Dedifferentiated amniotic fluid mesenchymal stem cell (primary cell): ENCODE data around the gene CRCP.
"Not testable (repeated sequence)": the region's sequence is repeated elsewhere in the genome, so short reads cannot be mapped to it uniquely, and the experiment has no call there.

Source experiments
- DNase-seq: peaks from one replicate; pipeline ENCODE4 v3.0.0-alpha.2; 2016; ENCODE audit errors: extremely low spot score

Gene CRCP

DNA sequence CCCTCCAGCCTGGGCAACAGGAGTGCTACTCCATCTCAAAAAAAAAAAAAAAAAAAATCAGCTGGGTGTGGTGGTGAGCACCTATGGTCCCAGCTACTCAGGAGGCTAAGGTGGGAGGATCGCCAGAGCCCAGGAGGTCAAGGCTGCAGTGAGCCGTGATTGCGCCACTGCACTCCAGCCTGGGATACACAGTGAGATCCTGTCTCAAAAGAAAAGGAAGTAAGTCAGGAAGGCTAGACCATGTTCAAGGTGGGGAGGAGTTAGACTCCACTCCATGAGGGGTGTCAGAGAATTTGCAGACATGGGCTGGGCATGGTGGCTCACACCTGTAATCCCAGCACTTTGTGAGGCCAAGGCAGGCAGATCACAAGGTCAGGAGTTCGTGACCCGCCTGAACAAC lies 6.2 kb upstream of the CRCP start:
- not testable (repeated sequence) for DNase-seq

DNA sequence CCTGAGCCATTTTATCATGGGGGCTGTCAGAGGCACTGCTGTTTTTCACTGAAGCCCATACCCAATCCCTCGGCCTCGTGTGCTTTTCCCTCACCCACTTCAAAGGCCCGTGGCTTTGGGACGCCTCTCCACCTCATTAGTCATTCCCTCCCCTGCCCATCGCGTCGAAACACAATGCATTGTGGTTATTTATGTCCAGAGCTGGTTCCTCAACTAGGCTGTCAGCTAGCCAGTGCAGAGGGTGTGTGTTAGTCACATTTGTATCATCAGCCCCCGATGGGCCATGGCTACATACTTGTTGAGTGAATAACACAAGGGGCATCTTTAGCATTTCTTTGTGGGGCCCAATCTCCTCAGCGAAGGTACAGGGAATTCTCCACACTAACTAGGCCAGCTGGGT lies 3.8 kb upstream of the CRCP start:
- peak; percentile 59 for DNase-seq

DNA sequence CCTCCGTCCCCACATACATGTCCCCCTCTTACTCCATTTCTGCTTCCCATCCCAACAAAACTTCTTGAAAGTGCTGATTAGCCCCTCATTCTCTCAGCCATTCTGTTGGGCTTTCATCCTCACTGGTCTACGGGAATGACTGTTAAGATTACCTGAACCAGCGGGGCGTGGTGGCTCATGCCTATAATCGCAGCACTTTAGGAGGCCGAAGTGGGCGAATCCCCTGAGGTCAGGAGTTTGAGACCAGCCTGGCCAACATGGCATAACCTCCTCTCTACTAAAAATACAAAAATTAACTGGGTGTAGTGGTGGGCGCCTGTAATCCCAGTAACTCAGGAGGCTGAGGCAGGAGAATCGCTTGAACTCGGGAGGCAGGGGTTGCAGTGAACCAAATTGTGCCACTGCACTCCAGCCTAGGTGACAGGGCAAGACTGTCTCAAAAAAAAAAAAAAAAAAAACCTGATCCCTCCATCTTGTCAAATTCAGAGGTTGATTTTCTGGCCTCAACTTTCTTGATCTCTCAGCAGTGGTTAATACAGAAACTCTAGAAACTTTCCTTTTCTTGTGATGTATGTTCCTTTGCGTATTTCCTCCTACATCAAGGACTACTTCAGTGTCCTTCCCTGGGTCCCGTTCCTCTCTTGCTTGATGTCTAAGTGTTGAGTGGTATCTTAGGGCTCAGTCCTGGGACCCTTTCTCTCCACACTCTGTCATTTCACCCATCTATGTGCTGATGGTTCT lies 2.2 kb downstream of the CRCP start:
- not testable (repeated sequence) for DNase-seq

- DNase-seq: no peak
Observed at GRCh38 chr7:66118603-66119002, 4.0 kb downstream of the CRCP start.

DNA sequence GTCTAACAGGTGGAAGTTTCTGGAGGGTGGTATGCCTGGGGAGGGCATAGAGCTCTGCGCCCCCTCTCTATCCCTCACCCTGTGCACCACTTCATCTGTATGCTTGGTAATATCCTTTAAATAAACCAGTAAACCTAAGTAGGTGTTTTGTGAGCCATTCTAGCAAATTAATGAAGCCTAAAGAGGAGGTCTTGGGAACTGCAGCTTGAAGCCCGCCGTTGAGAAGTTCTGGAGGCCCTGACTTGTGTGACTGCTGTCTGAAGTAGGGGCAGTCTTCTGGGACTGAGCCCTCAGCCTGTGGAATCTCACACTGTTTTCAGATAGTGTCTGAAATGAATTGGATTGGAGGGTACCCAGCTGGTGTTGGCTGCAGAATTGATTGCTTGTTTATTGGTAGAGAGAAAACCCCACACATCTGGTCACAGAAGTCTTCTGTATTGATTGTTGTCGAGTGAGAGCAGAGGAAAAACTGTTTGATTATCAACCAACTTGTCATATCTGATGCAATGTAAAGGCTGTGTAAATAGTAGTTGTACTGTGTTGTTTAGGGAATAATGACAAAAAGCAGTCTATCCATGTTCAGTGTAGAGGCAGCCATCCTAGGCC lies 4.7 kb downstream of the CRCP start:
- DNase-seq: no peak

DNA sequence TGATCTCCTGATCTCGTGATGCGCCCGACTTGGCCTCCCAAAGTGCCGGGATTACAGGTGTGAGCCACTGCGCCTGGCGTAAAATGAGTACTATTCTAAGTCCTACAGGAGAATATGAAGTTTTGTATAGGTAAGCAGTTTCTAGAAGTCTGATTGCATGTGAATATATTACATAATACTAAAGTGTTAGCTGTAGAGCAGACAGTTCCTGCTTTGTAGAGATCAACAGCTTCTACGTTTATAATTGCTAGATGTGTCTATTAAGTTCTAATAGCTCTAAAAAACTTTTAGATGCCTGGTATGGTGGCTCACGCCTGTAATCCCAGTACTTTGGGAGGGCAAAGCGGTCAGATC lies 8.5 kb downstream of the CRCP start:
- no peak for DNase-seq

GRCh38 chr7:66124569-66124861 lies 9.9 kb downstream of the CRCP start:
- not testable (repeated sequence) for DNase-seq

GRCh38 chr7:66125052-66125694 lies 10.5 kb downstream of the CRCP start:
- DNase-seq: no peak

GRCh38 chr7:66125781-66126352 lies 11.2 kb downstream of the CRCP start:
- not testable (repeated sequence) for DNase-seq

DNA sequence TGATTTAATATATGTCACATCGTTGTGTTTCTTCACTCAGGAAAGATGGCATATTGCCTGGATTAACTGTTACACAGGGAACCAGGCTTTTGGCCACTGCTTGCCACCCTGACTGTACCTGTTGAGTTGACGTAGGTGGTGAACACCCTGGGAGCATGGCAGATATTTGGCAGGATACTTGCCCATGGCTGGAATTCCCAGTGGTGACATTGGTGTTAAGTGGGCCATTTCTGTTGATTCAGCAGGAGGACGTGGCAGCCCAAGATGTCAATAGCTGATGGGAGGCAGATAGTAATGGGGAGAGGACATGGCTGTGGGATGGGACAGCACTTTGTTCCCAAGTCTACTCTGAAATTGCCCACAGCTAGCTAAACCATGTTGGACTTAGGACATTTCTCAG lies 12.5 kb downstream of the CRCP start:
- not testable (repeated sequence) for DNase-seq

GRCh38 chr7:66138994-66139752 lies 24.5 kb downstream of the CRCP start:
- no peak for DNase-seq

- DNase-seq: peak; percentile 61
Observed at GRCh38 chr7:66140924-66141323, 26.3 kb downstream of the CRCP start.

DNA sequence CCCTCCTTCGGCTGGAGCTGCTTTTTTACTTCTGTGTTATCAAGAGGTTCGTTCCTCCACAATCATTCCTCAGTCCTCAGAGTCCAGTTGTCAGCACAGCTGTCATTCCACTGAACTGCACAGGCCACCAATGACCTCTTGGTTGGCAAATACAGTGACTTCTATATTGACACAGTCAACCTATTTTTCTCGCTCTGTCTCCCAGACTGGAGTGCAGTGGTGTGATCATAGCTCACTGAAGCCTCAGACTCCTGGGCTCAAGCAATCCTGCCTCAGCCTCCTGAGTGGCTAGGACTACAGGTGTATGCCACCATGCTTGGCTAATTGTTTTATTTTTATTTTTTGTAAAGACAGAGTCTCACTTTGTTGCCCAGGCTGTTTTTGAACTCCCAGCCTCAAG lies 27.7 kb downstream of the CRCP start:
- no peak for DNase-seq

- DNase-seq: no peak
Observed at GRCh38 chr7:66142996-66143395, 28.3 kb downstream of the CRCP start.

DNA sequence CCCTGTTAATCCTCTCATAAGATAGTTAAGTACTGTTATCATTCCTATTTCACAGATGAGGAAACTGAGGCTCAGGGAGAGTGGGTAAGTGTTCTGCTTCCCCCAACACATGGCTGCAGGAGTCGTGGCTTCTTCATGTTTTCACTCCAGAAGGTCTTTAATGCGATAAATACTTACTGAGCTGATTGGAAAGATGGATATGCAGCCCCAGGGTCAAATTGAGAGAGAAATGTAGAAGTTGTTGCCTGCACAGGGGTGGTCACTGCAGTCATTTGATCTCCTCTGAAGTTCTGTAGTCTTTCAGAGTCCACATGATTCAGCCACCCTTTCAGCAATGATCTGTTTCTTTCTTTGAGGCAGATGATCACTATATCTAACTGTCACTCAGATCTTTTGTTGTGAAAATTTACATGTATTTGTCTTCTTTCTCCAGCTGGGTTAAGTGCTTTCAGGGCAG lies 29.3 kb downstream of the CRCP start:
- no peak for DNase-seq

DNA sequence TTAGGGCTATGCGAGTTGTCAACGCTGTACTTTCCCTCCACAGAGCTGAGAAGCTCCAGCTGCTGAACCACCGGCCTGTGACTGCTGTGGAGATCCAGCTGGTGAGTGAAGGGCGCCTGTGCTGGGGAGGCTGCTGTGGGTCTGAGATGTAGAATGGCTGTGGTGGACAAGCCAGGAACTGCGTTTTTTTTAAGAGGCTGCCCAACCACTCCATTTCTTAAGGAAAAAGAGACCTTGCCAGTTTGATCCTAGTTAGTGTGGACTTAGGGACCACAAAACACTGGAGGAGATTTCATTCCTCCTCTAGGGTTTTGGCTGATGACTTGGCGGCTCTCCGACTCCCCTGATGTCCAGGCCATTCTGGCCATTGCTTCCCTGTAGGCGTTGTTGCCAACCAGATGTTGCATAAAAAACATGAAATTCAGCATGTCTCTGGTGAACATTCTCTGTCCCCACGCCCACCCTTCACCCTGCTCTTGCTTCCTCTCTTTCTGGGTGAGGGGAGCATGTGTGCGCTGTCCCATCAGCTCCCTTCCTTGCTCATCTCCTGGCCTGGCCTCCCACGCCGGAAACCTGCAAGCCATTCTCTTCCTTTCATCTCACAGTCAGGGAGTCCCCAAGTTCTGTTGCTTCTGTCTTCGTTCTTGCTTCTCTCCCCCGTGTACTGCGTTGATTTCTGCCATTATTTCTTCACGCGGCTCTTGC lies 30.9 kb downstream of the CRCP start:
- DNase-seq: no peak

DNA sequence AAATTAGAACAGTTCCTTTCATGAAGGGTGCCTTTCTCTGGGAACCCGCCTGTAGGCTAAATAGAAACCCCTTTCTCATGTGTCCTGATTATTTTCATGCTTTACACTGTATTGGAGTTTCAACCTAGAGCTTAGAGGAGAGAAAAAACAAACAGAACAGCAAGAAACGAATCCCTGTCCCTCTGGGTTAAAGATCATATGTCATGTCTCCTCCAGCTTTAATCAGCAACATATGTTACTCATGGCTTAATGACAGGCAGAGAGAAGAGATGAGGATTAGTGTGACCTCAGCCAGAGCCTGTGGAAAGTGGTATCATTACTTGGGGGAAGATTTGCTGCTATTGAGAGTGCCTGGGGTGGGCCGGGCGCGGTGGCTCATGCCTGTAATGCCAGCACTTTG lies 32.1 kb downstream of the CRCP start:
- DNase-seq: peak; percentile 58

GRCh38 chr7:66147657-66148056 lies 33.0 kb downstream of the CRCP start:
- DNase-seq: not testable (repeated sequence)

DNA sequence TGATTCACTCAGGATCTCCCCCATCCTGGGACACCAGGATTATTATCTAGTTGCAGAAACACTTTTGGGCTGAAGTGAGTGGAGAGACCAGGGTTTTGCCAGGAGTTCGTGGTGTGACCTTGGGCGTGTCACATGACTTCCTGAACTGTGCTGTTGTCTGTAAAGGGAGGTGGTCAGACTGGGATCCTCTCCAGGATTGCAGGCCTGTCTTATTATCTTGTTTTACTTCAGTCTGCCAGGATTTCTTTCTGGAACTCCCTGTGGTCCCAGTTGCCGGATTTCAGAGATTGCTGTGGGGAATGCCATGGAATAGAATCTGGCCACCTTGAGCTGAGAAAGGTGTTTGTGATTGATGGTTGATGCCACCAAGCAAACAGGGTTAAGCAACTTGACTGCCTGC lies 35.8 kb downstream of the CRCP start:
- no peak for DNase-seq

- peak; percentile 52 for DNase-seq
Observed at GRCh38 chr7:66152371-66153191, 37.9 kb downstream of the CRCP start.

- no peak for DNase-seq
Observed at GRCh38 chr7:66153691-66154090, 39.0 kb downstream of the CRCP start.
